Measurements from ENCODE around the gene ELOVL7.

- TF ChIP-seq POLR2A (IDR thresholded peaks at IDR 0.05; ENCODE audit: low read depth, low read length) (no peak), POLR2AphosphoS5 (IDR thresholded peaks at IDR 0.05; ENCODE audit: low read depth, low read length) (no peak), TAF1 (IDR thresholded peaks at IDR 0.05; ENCODE audit: borderline replicate concordance, low read depth, low read length) (no peak)
Observed at GRCh38 chr5:60712950-60713349, 131.1 kb downstream of the ELOVL7 start.

Measured in GM12892 (cell line).